Colonic mucosa (tissue), 4 donors: ENCODE measurements around the gene PDE1A. TPM values are rescaled to one million over a fixed set of nuclear protein-coding genes. Genes with fewer than 3 reads are reported as not detected.

Experiments
- DNase-seq: peaks from one replicate; pipeline ENCODE4 v3.0.0-alpha.2; 2020
- H3K27ac ChIP-seq: fragments of 200-600 bp; one replicate; pipeline ENCODE4 v1.8.0; 2021
- H3K27me3 ChIP-seq: fragments of 200-600 bp; one replicate; pipeline ENCODE4 v1.8.0; 2021
- H3K36me3 ChIP-seq: fragments of 200-600 bp; one replicate; pipeline ENCODE4 v1.8.0; 2021
- H3K4me1 ChIP-seq: fragments of 200-600 bp; one replicate; pipeline ENCODE4 v1.8.0; 2021; ENCODE audit warnings: mild to moderate bottlenecking
- H3K4me3 ChIP-seq: fragments of 200-600 bp; one replicate; pipeline ENCODE4 v1.8.0; 2021
- H3K9ac ChIP-seq, 2 donors: one replicate each; pipeline ENCODE4 v1.7.0; 2013; ENCODE audit warnings: control low read depth in 2 of 2, low read depth in 2 of 2, low read length in 2 of 2
- H3K9me3 ChIP-seq: fragments of 200-600 bp; one replicate; pipeline ENCODE4 v1.8.0; 2021
- CTCF ChIP-seq: fragments of 200-600 bp; IDR thresholded peaks from one replicate; pipeline ENCODE4 v1.8.0; 2022; ENCODE audit warnings: antibody characterized with exemption, mild to moderate bottlenecking
- intact Hi-C: fragments of 100-400 bp; cut with DNase I; formaldehyde crosslinking; loops from one replicate; pipeline ENCODE4 v1.14.1; 2022
- total RNA-seq, 2 donors: library from RNA; stranded (reverse); fragmentation: NEBNext Ultra II Directional in 1 of 2; extraction: Animal tissue kit (Norgen Biotek cat#: 25700) in 1 of 2; gene quantifications; one replicate each; pipeline ENCODE4 v1.2.1, GENCODE V29; 2021
- donor health status: healthy.
- donor health status: DM: no; HTN: no; CAD: no.
- donor health status: DM: no; HTN: no; CAD: no.

Gene PDE1A
- total RNA-seq, 2 donors from 2014 or later: 1.7 to 3.9 TPM

DNA sequence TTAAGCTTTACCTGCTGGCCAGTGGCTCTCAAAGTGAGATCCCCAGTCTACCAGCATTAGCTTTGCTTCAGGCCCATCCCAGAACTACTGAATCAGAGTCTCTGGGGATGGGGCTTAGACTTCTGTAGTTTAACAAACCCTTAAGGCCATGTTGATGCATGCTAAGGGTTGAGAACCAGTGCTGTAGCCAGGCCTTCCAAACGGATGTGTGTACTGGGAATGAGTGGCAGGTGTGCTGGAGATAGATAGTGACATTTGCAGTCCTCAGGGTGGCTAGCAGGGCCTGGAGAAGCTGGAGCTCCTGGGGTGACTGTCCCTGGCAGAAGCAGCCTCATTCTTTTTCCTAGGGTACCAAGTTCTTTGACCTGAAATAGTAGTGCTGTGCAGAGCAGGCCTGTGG lies 292.6 kb downstream of the PDE1A start:
- no peak overlapping the region for H3K27ac ChIP-seq
- H3K4me1 ChIP-seq: no peaks in the 10 kb centered on the region
- H3K27me3 ChIP-seq: no peaks in the 10 kb centered on the region
- no peak for TF ChIP-seq CTCF
- no peak for DNase-seq
- no peaks in the 10 kb centered on the region for H3K9me3 ChIP-seq
- intact Hi-C loops: no loop called here
- H3K4me3 ChIP-seq: no peak overlapping the region
- no peaks in the 10 kb centered on the region for H3K36me3 ChIP-seq
- no peak overlapping the region for H3K9ac ChIP-seq

- Histone ChIP-seq H3K27me3 (no peaks in the 10 kb centered on the region), H3K9me3 (no peaks in the 10 kb centered on the region), H3K36me3 (no peaks in the 10 kb centered on the region), H3K4me1 (no peaks in the 10 kb centered on the region), H3K9ac (no peak overlapping the region), H3K4me3 (no peak overlapping the region), H3K27ac (no peak overlapping the region)
- DNase-seq: no peak
- intact Hi-C loops: no loop called here
- no peak for TF ChIP-seq CTCF
Measured at GRCh38 chr2:182133195-182133891, 293.5 kb downstream of the PDE1A start.

DNA sequence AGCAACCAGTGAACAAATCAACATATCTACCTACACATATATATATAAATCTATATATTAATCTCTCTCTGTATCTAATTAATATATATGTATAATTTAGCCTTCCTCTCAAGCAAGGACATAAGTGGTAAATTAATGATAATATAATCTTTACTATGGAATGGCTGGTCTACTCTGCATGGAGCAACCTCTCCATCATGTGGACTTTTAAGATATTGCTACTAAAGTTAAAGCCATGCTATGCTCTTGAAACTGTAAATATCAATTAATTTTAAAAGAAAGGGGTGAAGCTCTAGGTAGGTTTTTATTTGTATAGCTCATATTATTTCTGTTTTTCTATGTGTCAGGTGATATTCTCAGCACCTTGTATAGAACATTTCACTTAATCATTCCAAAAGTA lies 294.2 kb downstream of the PDE1A start:
- no peaks in the 10 kb centered on the region for H3K27me3 ChIP-seq
- H3K9ac ChIP-seq: no peak overlapping the region
- no peak overlapping the region for H3K4me3 ChIP-seq
- no peak overlapping the region for H3K27ac ChIP-seq
- no peaks in the 10 kb centered on the region for H3K36me3 ChIP-seq
- TF ChIP-seq CTCF: no peak
- H3K4me1 ChIP-seq: no peaks in the 10 kb centered on the region
- no peak for DNase-seq
- intact Hi-C loops: no loop called here
- no peaks in the 10 kb centered on the region for H3K9me3 ChIP-seq

DNA sequence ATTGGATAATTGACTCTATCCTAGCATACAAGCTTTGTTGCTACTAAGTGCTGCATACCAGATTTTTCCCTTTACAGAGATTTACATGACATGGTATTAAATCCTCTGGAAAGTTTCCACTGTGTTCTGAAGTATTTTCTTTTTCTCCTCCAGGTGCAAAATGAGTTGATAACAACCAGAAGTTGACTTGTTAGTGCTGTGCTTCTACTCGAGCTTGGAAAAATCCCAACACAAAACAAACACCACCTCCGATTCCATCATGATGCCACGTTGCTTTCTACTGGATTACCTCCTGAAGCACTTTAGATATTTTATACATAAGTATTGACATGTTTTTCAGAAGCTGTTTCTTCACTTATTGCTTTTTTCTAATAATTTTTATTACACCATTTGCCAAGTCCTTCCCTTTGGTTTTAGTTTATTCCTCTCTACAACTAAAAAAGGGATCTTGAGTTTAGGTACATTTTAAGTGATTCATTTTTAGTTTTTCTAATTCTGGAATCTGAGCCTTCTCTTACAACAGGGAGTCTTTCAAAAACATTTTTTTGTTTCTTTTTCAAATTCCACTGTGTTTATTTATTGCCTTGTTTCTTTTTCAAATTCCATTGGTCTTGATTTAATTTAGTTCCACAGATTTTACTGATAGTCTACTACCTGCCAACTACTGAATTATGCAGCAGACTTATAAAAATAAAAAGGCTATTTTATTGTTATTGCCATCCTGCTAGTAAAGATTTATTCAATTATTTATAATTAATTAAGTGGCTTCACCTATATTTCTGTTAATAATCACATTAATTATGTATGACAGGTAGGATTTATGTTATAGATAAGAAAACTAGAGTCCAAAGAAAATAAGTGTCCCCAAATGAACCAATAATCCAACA lies 297.8 kb downstream of the PDE1A start:
- no peaks in the 10 kb centered on the region for H3K36me3 ChIP-seq
- no peak overlapping the region for H3K4me3 ChIP-seq
- no peak for DNase-seq
- no peaks in the 10 kb centered on the region for H3K9me3 ChIP-seq
- H3K27me3 ChIP-seq: no peaks in the 10 kb centered on the region
- H3K27ac ChIP-seq: no peak overlapping the region
- intact Hi-C loops: no loop called here
- H3K9ac ChIP-seq: no peak overlapping the region
- H3K4me1 ChIP-seq: no peaks in the 10 kb centered on the region
- no peak for TF ChIP-seq CTCF

- Histone ChIP-seq H3K4me3 (no peak overlapping the region), H3K9me3 (no peaks in the 10 kb centered on the region), H3K36me3 (no peaks in the 10 kb centered on the region), H3K27ac (no peak overlapping the region), H3K4me1 (no peaks in the 10 kb centered on the region), H3K9ac (no peak overlapping the region), H3K27me3 (no peaks in the 10 kb centered on the region)
- intact Hi-C loops: no loop called here
- no peak for DNase-seq
- TF ChIP-seq CTCF: no peak
Measured at GRCh38 chr2:182117196-182117595, 309.6 kb downstream of the PDE1A start.
